T-helper 2 cell (primary cell): ENCODE results near the gene B3GLCT.
"Not testable (repeated sequence)": the region's sequence is repeated elsewhere in the genome, so short reads cannot be mapped to it uniquely, and the experiment has no call there.

Experiments
- DNase-seq, 5 experiments: peaks; one replicate each; pipeline versions ENCODE4 v3.0.0 to v3.0.0-alpha.2; 2012 to 2022

B3GLCT gene

DNA sequence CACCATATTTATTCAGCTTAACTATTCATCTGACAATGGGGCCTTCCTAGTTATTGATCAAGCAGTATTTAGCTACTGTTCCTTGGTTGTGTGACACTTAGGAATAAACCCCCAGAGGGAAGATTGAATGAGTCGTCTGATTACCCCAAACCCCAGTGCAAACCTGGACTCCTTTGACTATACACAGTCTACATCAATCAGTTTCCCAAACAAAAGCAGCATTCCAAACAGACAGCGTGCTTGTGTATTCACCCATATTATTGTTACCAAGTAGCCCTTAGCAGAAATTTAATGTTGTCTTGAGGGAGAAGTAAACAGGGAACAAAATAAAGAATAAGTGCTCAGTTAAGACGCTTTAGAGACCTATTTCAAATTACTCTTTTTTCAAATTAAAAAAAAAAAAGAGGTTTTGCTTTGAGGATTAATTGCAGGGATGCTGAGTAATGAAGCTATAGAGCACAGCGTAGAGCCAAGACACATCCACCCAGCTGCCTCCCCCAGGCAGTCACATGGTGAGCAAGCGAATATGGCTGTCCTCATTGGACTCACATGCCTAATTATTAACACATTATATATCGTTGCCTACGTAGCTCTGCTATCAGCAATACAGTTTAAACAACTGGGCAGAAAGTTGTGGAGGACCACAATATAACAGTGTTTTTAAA, 14.7 kb upstream of the B3GLCT start:
- no peak for DNase-seq

DNA sequence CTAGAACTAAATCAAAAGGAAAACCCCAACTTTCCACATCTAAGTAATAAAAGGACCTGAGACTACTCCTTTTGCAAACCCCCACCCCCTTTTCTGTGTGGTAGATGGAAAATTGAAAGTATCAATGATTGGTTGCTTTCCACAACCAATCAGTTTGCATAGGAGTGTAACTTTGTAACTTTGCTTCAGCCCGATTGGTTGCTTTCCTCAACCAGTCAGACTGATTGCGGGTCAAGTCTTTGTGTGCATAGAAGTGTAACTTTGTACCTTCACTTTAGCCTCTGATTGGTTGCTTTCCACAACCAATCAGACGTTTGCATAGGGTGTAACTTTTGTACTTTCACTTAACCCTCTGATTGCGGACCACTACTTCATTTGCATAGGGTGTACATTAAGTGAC, 8.0 kb upstream of the B3GLCT start:
- DNase-seq, result no peak

GRCh38 chr13:31192306-31192705, 7.5 kb upstream of the B3GLCT start:
- DNase-seq, result no peak

DNA sequence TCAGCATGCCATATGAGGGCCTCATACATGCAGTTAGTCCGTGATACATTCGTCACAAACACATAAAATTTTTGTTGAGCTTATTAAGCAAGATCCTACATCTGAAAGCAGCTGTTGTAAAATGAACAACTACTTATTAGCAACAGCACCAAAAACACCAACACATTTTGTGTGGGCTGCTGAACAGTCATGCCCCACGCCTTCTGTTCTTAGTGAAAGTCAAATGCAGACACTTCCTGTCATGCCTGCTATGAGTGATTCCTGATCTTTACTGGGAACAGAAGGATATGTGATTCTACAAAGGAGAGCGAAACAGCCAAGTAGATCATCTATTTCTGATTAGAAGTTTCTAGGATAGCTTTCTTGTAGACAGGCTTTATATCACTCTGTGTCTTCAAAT, 4.2 kb upstream of the B3GLCT start:
- DNase-seq, result no peak

DNA sequence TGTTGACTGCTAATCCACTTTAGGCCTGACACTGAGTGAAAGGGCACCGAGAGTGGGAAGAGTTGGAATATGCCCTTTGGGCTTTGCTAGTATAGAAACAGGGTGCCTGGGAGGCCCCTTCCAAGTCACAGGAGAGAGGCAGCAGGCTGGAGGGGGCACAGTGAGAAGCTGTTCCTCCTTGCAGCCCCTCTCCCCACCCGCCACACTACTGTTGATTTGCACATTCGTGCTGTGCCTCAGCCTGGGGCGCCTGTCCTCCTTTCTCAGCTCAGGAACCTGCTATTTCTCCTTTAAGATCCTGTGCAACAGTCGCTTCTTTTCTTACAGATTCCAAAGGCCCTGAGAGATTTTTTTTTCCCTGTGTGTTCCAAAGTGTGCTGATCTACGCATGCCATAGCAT, 2.8 kb upstream of the B3GLCT start:
- no peak for DNase-seq

DNA sequence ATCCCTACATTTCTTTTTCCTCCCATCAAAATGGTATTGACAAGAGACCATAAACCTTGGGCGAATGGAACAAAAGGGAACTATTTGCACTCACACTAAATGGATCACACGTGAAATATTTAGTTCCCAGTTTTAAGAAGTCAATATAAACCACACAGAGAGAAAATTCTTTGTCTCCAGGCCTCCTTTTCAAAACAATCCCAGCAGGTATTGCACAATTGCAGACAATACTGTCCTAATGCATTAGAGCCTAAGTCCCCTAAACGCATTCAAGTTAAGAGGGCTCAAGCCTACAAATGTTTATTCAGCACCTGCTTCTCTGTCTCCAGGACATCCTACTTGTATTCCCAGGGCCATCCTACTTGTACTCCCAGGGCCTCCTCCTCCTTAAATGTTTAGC, 1.3 kb upstream of the B3GLCT start:
- no peak for DNase-seq

GRCh38 chr13:31199527-31199848, 287 bp upstream of the B3GLCT start:
- no peak for DNase-seq

DNA sequence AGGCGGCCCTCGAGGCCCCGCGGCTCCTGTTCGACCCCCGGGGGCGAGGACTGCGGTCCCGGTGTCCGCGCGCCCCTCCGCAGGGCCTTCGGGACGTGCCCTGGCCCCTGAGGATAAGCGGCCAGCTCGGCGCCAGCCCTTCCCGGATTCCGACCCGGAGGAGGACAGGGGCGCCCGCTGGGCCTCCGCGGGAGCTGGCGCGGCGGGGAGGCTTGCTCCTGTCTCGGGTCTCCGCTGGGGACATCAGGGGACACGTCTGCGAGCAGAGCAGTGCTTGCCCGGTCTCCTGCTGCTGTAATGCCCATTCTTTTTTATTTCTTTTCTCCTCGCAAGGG, 829 bp downstream of the B3GLCT start:
- DNase-seq, result peak in 3 of 5 experiments; percentile 18 to 62 (median 31)

DNA sequence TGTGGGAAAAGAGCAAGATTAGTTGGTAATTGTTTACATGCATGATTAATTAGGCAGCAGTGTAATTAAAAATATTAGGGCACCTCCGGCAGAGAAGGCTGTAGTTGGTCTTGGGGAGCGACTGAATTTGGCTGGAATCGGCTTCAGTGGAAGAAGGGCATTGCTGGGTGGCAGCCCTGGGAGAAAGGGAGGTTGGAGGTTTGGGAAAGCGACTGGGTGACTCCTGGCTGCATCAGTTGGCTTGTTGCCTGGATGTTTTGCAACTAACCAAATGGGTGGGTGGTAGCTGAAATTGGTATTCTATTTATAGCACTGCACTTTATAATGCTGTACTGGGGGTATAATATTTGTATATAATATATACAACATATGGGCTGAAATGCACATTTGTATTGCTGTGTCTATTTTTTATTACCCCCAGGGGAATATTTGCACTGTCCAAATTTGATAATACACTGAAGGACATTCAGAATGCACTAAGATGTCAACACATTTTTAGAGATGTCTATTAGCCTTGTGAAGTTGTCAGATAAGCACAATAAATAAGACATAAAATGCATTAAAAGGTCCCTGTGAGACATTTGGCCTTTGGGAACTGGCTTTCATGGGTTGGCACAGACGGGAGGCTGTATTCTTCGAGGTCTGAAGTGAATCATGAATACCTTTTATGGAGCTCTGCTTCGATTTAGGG, 1.7 kb downstream of the B3GLCT start:
- DNase-seq, result no peak

DNA sequence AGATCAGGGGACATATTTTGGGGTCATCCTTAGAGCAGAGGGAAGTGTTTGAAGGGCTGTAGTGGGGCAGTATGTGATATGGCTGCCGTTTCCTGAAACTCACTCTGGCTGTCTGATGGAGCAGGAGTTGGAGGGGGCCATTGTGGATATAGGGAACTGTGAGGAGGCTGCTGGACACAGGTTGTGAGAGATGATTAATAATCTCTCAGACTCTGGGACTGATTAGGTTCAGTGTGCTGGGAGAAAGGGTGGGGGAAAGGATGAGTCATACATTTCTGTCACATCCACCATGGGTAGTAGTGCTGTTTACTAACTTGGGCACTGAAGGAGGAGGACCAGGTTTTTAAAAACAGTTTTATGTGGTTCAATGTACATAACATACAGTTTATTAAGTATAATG, 4.8 kb downstream of the B3GLCT start:
- peak in 1 of 5 experiments; percentile 66 for DNase-seq

DNA sequence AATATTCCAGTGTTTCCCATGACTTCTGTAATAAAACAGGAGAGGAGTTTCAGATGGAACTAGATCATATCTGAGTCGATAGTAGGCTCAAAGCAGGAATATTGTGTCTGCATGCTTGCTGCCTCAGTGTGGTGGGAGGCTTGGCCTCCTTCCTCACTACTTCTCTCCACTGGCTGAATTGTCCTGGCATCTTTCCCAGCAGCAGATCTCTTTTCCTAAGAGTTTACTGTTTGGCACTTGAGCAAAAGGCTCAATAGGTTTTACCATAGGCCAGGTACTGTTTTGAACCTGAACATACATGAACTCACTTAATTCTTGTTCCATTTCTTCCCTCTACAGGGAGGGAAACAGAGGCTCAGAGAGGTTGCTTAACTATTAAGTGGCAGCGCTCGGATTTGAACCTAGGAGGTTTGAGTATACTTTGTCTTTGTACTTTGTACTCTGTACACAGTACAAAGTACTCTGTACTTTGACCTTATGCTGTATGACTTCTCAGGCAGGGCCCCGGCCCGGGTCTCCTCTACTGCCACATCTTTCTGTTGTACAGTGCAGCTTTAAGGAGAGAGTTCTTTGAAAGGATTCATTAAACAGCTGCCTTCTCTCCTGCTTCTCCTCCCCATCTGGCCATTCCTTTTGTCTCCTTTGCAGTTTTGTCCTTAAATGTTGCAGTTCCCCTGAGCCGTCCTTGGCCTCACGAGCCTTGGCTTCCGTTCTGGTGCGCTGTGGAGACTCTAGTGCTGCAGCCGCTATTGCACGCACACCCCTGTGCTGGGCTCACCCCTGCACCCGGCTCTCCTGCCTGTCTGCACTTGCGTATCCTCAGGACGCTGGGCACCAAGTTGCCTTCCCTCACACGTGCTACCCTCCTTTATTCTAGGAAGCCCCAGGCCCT, 8.1 kb downstream of the B3GLCT start:
- DNase-seq, result no peak

DNA sequence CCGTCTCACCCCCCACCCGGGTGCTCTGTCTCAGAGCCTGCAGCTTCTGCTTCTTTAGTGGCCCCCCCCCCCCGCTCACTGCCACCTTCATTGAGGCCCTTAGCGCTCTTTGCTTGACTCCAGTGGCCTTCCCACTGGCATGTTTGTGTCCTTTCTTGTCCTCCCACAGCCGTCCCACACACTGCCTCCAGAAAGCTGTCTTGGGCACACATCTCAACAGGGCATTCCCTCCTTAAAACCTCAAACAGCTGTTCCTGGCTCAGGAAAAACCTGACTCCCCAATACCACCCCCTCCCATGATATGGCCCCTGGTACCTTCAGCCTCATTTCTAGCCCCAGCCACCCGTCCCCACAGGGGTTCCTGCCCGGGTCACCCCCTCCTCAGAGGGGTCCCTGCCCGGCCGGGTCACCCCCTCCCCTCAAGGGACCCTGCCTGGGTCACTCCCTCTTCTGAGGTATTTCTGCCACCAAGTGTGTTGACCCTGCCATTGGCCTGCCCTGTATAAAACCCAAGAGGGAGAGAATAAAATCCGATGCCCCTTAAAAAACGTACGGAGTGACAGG, 8.9 kb downstream of the B3GLCT start:
- no peak for DNase-seq

GRCh38 chr13:31209172-31209840, 9.5 kb downstream of the B3GLCT start:
- DNase-seq, result peak in 2 of 5 experiments; percentile 13 to 47

- no peak for DNase-seq
These were observed 10.1 kb downstream of the B3GLCT start for GRCh38 chr13:31209841-31210210.

DNA sequence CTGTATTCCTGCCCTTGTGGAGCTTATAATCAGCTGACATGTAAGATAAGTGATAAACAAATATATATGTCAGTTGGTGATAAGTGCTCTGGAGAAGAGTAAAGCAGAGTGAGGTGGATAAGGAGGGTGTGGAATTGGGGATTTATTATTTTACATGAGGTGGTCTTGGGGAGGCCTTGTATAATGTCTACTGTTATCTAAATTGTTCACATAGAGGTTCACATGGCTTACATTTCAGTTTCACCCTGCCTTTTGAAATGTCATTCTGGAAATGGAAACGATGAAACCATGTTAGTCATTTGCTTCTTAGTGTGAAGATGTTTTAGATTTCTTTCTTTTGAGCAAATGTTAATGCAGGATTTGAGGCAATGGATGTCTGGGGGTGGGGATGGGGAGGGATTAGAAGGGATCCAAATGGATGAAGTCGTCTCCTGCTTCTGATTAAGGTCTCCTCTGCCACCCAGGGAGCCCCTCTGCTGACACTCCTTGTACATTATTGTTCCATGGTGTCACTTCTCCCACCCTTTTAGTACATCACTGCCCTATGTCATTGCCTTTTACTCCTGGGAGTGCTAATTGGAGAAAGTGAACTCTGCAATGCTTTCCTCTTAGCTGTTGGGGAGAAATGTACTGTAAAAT, 14.0 kb downstream of the B3GLCT start:
- no peak for DNase-seq

DNA sequence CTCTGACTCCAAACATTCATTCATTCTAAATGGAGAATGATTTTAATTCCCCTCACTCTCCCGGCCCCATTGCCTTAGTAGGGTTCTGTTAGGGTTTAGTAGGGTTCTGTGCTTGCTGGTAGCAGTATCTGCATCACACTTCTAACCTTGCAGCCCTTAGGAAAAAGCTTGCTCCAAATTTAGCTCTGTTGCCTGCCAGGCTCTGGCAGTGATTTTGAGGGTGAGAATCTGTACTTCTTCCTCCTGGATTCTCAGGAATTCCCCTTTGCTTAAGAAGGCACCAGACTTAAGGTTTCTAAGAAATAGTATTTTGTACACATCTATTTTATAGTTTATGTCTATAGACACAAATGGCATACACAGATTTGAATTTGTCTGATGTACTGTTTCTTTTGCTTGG, 14.7 kb downstream of the B3GLCT start:
- DNase-seq, result no peak

DNA sequence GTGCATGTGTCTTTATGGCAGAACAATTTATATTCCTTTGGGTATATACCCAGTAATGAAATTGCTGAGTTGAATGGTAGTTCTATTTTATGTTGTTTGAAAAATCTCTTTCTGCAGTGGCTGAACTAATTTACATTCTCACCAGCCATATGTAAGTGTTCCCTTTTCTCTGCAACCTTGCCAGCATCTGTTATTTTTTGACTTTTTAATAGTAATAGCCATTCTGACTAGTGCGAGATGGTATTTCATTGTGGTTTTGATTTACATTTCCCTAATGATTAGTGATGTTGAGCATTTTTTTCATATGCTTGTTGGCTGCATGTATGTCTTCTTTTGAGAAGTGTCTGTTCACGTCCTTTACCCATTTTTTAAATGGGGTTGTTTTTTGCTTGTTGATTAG, 17.1 kb downstream of the B3GLCT start:
- DNase-seq, result not testable (repeated sequence)

DNA sequence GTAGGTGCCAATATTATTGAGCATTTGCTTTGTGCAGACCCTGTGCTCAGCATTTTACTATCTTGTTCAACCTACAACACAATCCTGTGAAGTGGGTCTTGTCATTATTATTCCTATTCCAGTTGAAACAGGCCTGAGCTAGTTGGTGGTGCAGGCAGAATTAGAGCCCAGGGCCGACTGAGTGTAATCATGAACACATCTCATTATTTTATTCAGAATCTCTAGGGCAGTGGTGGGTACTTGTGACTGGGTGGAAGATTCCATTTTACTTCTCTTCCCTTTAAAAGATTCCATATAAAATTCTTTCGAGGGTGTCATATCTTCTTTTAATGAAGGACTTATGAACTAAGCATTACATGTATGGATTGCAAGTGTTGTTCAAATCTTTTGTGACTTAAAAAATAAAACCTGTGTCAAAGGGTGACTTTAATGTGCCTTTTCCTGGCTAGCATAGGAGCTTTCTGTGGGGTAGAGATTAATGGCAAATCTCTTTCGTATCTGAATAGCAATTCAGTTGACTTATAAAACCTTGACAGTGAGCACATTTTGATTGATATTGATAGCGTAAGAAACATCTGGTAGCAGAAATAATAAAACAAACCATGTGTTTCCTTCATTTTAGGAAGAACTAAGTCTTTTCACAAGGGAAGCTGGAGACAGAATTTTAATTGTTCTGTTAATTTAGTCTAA, 20.3 kb downstream of the B3GLCT start:
- DNase-seq, result no peak

- DNase-seq, result no peak
These were observed 21.3 kb downstream of the B3GLCT start for GRCh38 chr13:31221057-31221456.

- DNase-seq, result no peak
These were observed 23.4 kb downstream of the B3GLCT start for GRCh38 chr13:31223215-31223614.

DNA sequence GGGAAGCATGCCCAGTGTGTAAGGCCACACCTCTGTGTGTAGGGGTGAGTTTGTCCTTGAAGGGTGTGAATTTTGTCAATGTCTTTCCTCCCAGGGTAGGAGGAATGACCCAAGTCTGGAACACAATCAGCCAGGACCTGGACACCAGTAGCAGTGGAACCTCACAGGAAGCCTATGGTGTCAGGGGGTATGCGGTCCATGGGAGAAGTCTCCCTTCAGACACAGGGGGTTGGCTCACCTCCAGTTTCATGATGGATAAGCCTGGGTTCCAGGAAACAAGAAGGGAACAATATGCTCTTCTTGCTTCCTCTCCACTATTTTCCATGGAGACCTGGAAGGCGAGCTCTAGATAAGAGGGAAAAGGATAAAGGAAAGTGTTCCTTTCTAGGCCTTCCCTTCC, 23.9 kb downstream of the B3GLCT start:
- no peak for DNase-seq

DNA sequence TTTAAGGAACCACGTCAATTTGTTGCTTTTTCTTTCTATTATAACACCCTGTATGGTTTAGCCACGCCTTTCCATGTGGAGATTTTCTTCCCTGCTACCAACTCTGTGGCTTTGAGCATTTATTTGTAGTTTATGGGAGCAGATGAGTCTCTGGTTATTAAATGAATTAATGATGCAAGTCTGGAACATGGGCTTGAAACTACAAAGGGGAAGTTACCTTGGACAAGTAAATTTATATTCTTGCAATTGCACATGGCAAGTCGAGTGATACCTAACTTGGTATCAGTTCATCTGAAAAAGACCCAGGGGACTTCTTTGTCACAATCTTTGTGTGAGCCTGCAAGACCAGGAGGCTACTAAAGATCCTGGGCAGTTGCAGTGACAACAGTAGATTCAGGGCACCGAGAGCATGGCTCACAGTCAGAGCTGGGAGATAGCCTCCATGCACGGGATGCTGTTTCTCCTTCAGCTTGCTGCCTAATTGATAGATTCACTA, 24.4 kb downstream of the B3GLCT start:
- no peak for DNase-seq
